Measurements from ENCODE around the gene CCR8.
"Not testable (repeated sequence)": the region's sequence is repeated elsewhere in the genome, so short reads cannot be mapped to it uniquely, and the experiment has no call there.

Gene CCR8

GRCh38 chr3:39317571-39318169, 11.8 kb upstream of the CCR8 start:
- no peak for DNase-seq (ENCODE audit: low spot score)

- no peak for DNase-seq (ENCODE audit: low spot score)
These were observed 11.2 kb upstream of the CCR8 start for GRCh38 chr3:39318301-39318700.

- no peak for DNase-seq (ENCODE audit: low spot score)
These were observed 10.3 kb upstream of the CCR8 start for GRCh38 chr3:39319249-39319648.

GRCh38 chr3:39321574-39321983, 7.9 kb upstream of the CCR8 start:
- DNase-seq (ENCODE audit: low spot score) = not testable (repeated sequence)

- DNase-seq (ENCODE audit: low spot score) = not testable (repeated sequence)
These were observed 7.2 kb upstream of the CCR8 start for GRCh38 chr3:39322209-39322715.

- no peak for DNase-seq (ENCODE audit: low spot score)
These were observed 6.6 kb upstream of the CCR8 start for GRCh38 chr3:39322936-39323335.

GRCh38 chr3:39323494-39323893, 6.0 kb upstream of the CCR8 start:
- DNase-seq (ENCODE audit: low spot score) = no peak

- no peak for DNase-seq (ENCODE audit: low spot score)
These were observed 4.3 kb upstream of the CCR8 start for GRCh38 chr3:39325236-39325635.

GRCh38 chr3:39327053-39327745, 2.3 kb upstream of the CCR8 start:
- DNase-seq (ENCODE audit: low spot score) = no peak

GRCh38 chr3:39327746-39328349, 1.7 kb upstream of the CCR8 start:
- no peak for DNase-seq (ENCODE audit: low spot score)

GRCh38 chr3:39330824-39331223, 1.3 kb downstream of the CCR8 start:
- no peak for DNase-seq (ENCODE audit: low spot score)

GRCh38 chr3:39332525-39332924, 3.0 kb downstream of the CCR8 start:
- DNase-seq (ENCODE audit: low spot score) = no peak

- no peak for DNase-seq (ENCODE audit: low spot score)
These were observed 4.1 kb downstream of the CCR8 start for GRCh38 chr3:39333607-39334006.

- no peak for DNase-seq (ENCODE audit: low spot score)
These were observed 4.7 kb downstream of the CCR8 start for GRCh38 chr3:39334205-39334604.

- DNase-seq (ENCODE audit: low spot score) = no peak
These were observed 8.7 kb downstream of the CCR8 start for GRCh38 chr3:39338201-39338600.

- DNase-seq (ENCODE audit: low spot score) = no peak
These were observed 9.6 kb downstream of the CCR8 start for GRCh38 chr3:39339086-39339485.

GRCh38 chr3:39343076-39343717, 13.7 kb downstream of the CCR8 start:
- no peak for DNase-seq (ENCODE audit: low spot score)

- no peak for DNase-seq (ENCODE audit: low spot score)
These were observed 14.3 kb downstream of the CCR8 start for GRCh38 chr3:39343760-39344159.

GRCh38 chr3:39344746-39345344, 15.3 kb downstream of the CCR8 start:
- DNase-seq (ENCODE audit: low spot score) = no peak

GRCh38 chr3:39346785-39347585, 17.5 kb downstream of the CCR8 start:
- DNase-seq (ENCODE audit: low spot score) = no peak

- no peak for DNase-seq (ENCODE audit: low spot score)
These were observed 18.0 kb downstream of the CCR8 start for GRCh38 chr3:39347586-39347876.

- no peak for DNase-seq (ENCODE audit: low spot score)
These were observed 19.6 kb downstream of the CCR8 start for GRCh38 chr3:39349080-39349479.
